HepG2 (cell line): ENCODE data around the gene AK9. TPM values are rescaled to one million over a fixed set of nuclear protein-coding genes. Genes with fewer than 3 reads are reported as not detected.

Experiments used
- ATAC-seq: fragments of 200-7000 bp; cut with Tn5 transposase; 3 replicates; pipeline ENCODE4 v1.9.1; 2020; ENCODE audit warnings: mild to moderate bottlenecking, moderate library complexity
- BruUV-seq: library from RNA; stranded (reverse); fragments of 400-500 nt; replicated peaks from 2 replicates; lab custom pipeline; 2021; lab: Mats Ljungman, UMichigan
- CTCF ChIA-PET: fragments of 300-600 bp; formaldehyde crosslinking; extraction: SDS; loops from one replicate; lab custom pipeline; 2021; ENCODE audit warnings: low total read pairs, inconsistent platforms, low intra/inter-chr PET ratio; lab: Yijun Ruan, JAX
- POLR2A ChIA-PET: fragments of 350-600 bp; sonication (Branson Sonifier 250); formaldehyde crosslinking; loops from one replicate; lab custom pipeline; 2020; ENCODE audit warnings: antibody characterized with exemption, inconsistent platforms; lab: Yijun Ruan, JAX
- DNase-seq: peaks from one replicate; pipeline ENCODE4 v3.0.0-alpha.2; 2015; ENCODE audit warnings: low spot score
- FAIRE-seq: peaks from 3 replicates; lab custom pipeline; 2011; peaks lifted over from hg19 to GRCh38; lab: Jason Lieb, UNC
- H2AFZ ChIP-seq: one replicate; pipeline ENCODE4 v1.6.1; 2011; ENCODE audit warnings: low read length, inconsistent platforms
- H3K27ac ChIP-seq: fragments of 300-600 bp; 3 replicates; pipeline ENCODE4 v1.8.0; 2011; ENCODE audit warnings: mixed run types, mild to moderate bottlenecking, mixed read lengths, low read length, inconsistent platforms; ENCODE audit not compliant: insufficient read depth; ENCODE audit errors: extremely low read length
- H3K27me3 ChIP-seq, 2 experiments: fragments of 200-600 bp in 1 of 2; 2 replicates in 1 of 2; 3 replicates in 1 of 2; pipeline versions ENCODE4 v1.6.0 to v1.8.0; 2011; ENCODE audit warnings: low read length in 2 of 2, mild to moderate bottlenecking in 2 of 2, moderate library complexity in 2 of 2, inconsistent platforms in 1 of 2; ENCODE audit not compliant: insufficient read depth in 2 of 2, control insufficient read depth in 1 of 2
- H3K36me3 ChIP-seq, 2 experiments: fragments of 200-600 bp in 1 of 2; replicated peaks in 1 of 2; 2 replicates in 1 of 2; 3 replicates in 1 of 2; pipeline versions ENCODE4 v1.5.1 to v1.8.0; 2011; ENCODE audit warnings: low read length in 2 of 2, inconsistent platforms in 1 of 2; ENCODE audit not compliant: insufficient read depth in 2 of 2, control insufficient read depth in 1 of 2
- H3K4me1 ChIP-seq: 2 replicates; pipeline ENCODE4 v1.5.1; 2012; ENCODE audit warnings: low read length, inconsistent platforms; ENCODE audit not compliant: insufficient read depth
- H3K4me2 ChIP-seq: 2 replicates; pipeline ENCODE4 v1.6.0; 2011; ENCODE audit warnings: low read depth, low read length, inconsistent platforms
- H3K4me3 ChIP-seq, 3 experiments: fragments of 200-600 bp in 1 of 3; sonication (generic), shearing (Covaris generic) in 1 of 3; replicated peaks in 1 of 3; 2 replicates each; pipeline ENCODE4 v1.5.1; 2011 to 2016; ENCODE audit warnings: low read length in 3 of 3, inconsistent platforms in 2 of 3, low read depth in 2 of 3, mild to moderate bottlenecking in 2 of 3, control low read depth in 1 of 3, mixed read lengths in 1 of 3; ENCODE audit not compliant: insufficient read depth in 1 of 3
- H3K79me2 ChIP-seq: one replicate; pipeline ENCODE4 v1.6.1; 2011; ENCODE audit warnings: low read length, inconsistent platforms; ENCODE audit not compliant: insufficient read depth
- H3K9ac ChIP-seq: 2 replicates; pipeline ENCODE4 v1.6.0; 2011; ENCODE audit warnings: mild to moderate bottlenecking, low read depth, low read length, inconsistent platforms; ENCODE audit not compliant: insufficient read depth
- H3K9me3 ChIP-seq: 2 replicates; pipeline ENCODE4 v1.5.1; 2012; ENCODE audit warnings: mild to moderate bottlenecking, low read length
- H4K20me1 ChIP-seq: 2 replicates; pipeline ENCODE4 v1.6.0; 2011; ENCODE audit warnings: inconsistent platforms, mild to moderate bottlenecking, low read length, moderate library complexity; ENCODE audit not compliant: insufficient read depth
- CREM ChIP-seq, 2 experiments: sonication (generic) in 1 of 2; formaldehyde crosslinking in 1 of 2; IDR thresholded peaks; 2 replicates each; pipeline versions ENCODE4 v1.4.0 to v1.6.1; 2016 to 2020; ENCODE audit warnings: antibody characterized with exemption in 1 of 2, mild to moderate bottlenecking in 1 of 2, missing genetic modification reagents in 1 of 2
- REXO4 ChIP-seq: sonication (generic); formaldehyde crosslinking; IDR thresholded peaks from 2 replicates; pipeline ENCODE4 v1.8.0; 2022; ENCODE audit warnings: missing genetic modification reagents, mild to moderate bottlenecking, borderline replicate concordance
- THRA ChIP-seq: sonication (generic); formaldehyde crosslinking; IDR thresholded peaks from 2 replicates; pipeline ENCODE4 v1.4.0; 2020; ENCODE audit warnings: missing genetic modification reagents, borderline replicate concordance
- ZNF33B ChIP-seq: sonication (generic); formaldehyde crosslinking; IDR thresholded peaks from 2 replicates; pipeline ENCODE4 v1.5.1; 2020; ENCODE audit warnings: mild to moderate bottlenecking, missing genetic modification reagents
- WGBS: methylation state at CpG from one replicate; pipeline ENCODE4 v1.1.6; 2017; ENCODE audit warnings: low lambda C conversion rate; 5-methylcytosine and 5-hydroxymethylcytosine counted together
- in situ Hi-C: cut with HindIII; loops from 2 replicates; pipeline ENCODE4 v1.10.0; 2017; ENCODE audit warnings: low pct_unique_long_range_greater_than_20kb; ENCODE audit not compliant: extremely low pct_ligation_motif_present
- intact Hi-C: fragments of 100-400 bp; cut with micrococcal nuclease; formaldehyde crosslinking; loops from one replicate; pipeline ENCODE4 v1.10.0; 2022; ENCODE audit not compliant: unreplicated experiment
- polyA plus RNA-seq, 8 experiments: library from polyadenylated mRNA; depleted of rRNA in 3 of 8; stranded (reverse) in 7 of 8; unstranded in 1 of 8; fragments of >200 nt; fragmentation: Illumina TruSeq in 4 of 8; extraction: Trizol in 4 of 8; gene quantifications; 2 replicates each; pipeline versions ENCODE4 v1.2.1 to v1.2.3, GENCODE V29; 2011 to 2016; ENCODE audit warnings: low read depth in 4 of 8, missing spikeins in 1 of 8, mixed read lengths in 1 of 8; ENCODE audit not compliant: insufficient read depth in 1 of 8
- total RNA-seq, 5 experiments: library from RNA; depleted of rRNA; stranded (reverse); fragments of >200 nt; fragmentation: Illumina TruSeq; extraction: Trizol; gene quantifications; 2 replicates each; pipeline ENCODE4 v1.2.3, GENCODE V29; 2016; ENCODE audit warnings: low read depth in 1 of 5

The AK9 gene
- total and polyA plus RNA-seq, 2 of the 13 experiments (the other 11 are each of a cell fraction or from before 2014, with no cell fraction given), result 3.2 to 4.8 TPM

DNA sequence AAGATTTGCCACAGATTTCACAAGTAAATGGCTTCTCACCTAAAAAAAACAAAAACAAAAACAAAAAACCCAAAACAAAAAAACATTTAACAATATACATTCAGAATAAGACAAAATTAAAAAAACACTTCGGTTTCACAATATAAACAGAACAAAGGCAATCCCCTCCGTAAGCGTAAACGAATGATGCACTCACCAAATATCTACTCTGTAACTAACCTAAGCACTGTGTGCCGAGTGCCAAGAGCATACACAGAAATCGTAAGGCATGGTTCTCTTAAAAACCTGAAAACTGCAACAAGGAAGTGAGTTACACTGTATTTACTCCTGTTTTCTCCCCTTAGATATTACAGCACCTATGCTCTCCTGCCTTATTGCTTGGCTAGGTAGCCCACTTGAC lies 223.3 kb downstream of the AK9 start (continued):
- no peak for TF ChIP-seq THRA (CRISPR knock-in tag)
- no peak for TF ChIP-seq CREM (IDR thresholded peaks at IDR 0.05)
- no peak for TF ChIP-seq CREM (CRISPR knock-in tag; IDR thresholded peaks at IDR 0.05)

DNA sequence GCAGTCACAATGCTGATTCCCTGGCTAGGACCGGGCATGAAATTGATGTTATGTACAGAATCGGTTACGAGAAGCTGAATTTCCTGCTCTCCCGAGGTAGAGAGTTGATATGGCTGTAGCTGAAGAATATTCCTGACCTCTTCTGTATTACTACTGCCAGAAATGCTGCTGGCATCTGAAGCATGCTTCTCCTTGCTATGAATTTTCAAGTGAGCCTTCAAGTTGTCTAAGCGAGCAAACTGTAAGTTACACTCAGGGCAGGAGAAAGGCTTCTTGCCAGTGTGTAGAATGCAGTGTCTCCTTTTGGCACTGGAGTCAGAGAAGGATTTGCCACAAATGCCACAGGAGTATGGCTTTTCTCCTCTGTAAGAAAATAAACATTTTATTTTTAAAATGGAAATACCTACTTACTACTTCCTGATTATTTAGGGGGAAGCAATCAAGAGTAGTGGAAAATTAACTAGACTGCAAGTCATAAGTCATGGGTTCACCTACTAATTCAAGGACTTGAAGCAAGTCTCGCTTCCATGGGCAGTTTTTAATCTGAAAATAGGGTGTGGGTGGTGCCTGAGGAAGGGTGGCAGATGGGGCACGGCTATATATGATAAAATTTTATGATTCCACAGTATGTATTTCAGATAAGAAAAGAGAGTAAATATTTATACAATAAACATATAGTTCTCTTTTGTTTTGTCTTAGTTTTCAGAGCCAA lies 224.6 kb downstream of the AK9 start:
- Histone ChIP-seq H3K79me2 (no peaks in the 10 kb centered on the region), H3K27ac (no peak overlapping the region), H3K9ac (no peak overlapping the region), H3K4me3 (no peak overlapping the region), H3K27me3 (no peaks in the 10 kb centered on the region), H3K4me1 (no peaks in the 10 kb centered on the region)
- in situ Hi-C loops, result no loop called here
- no peak for FAIRE-seq
- CTCF ChIA-PET, result no interaction called here
- WGBS, result 93% methylated on average over 7 of the region's 7 CpGs
- no TSS peak for BruUV-seq
- TF ChIP-seq ZNF33B (no peak), REXO4 (CRISPR knock-in tag) (no peak)
- TF ChIP-seq, all 625 proteins: peak for 0
- DNase-seq (no peak), ATAC-seq (no peak)
- H4K20me1 ChIP-seq, result no peaks in the 10 kb centered on the region
- H3K4me2 ChIP-seq, result no peak overlapping the region
- H3K9me3 ChIP-seq, result no peaks in the 10 kb centered on the region
- H2AFZ ChIP-seq, result no peak overlapping the region
- intact Hi-C loops, result no loop called here
- POLR2A ChIA-PET, result no interaction called here
- H3K36me3 ChIP-seq, result peaks cover 12 to 56% of the 10 kb centered on the region in 2 experiments; a peak in 4 of 5 replicates
